B cell (primary cell): Measurements from ENCODE around the gene CRYBG2. TPM values are rescaled to one million over a fixed set of nuclear protein-coding genes. Genes with fewer than 3 reads are reported as not detected.
"Not testable (repeated sequence)": the region's sequence is repeated elsewhere in the genome, so short reads cannot be mapped to it uniquely, and the experiment has no call there.

ENCODE experiments used
- ATAC-seq: fragments of 200-7000 bp; cut with Tn5 transposase; one replicate; pipeline ENCODE4 v1.10.0; 2021; ENCODE audit warnings: low read depth, mild to moderate bottlenecking, moderate number of reproducible peaks, moderate library complexity
- CTCF ChIA-PET: fragments of 350-600 bp; sonication (Branson Sonifier 250); formaldehyde crosslinking; loops from one replicate; lab custom pipeline; 2021; ENCODE audit warnings: antibody characterized with exemption, inconsistent platforms; lab: Charles Lee
- POLR2A ChIA-PET: fragments of 350-600 bp; sonication (Branson Sonifier 250); formaldehyde crosslinking; loops from one replicate; lab custom pipeline; 2021; ENCODE audit warnings: antibody characterized with exemption; lab: Charles Lee
- DNase-seq: peaks from one replicate; pipeline ENCODE4 v3.0.0; 2013
- H2AFZ ChIP-seq: 2 replicates; pipeline ENCODE4 v1.6.1; 2012; ENCODE audit warnings: mild to moderate bottlenecking, low read depth, low read length; ENCODE audit not compliant: insufficient read depth, poor library complexity, severe bottlenecking
- H3K27ac ChIP-seq, 2 donors: 1 replicate in 1 of 2; 2 replicates in 1 of 2; pipeline ENCODE4 v1.5.1; 2012 to 2013; ENCODE audit warnings: low read length in 2 of 2, mild to moderate bottlenecking in 2 of 2, moderate library complexity in 1 of 2
- H3K27me3 ChIP-seq, 4 experiments: fragments of 200-600 bp in 1 of 4; sonication (generic) in 1 of 4; replicated peaks in 1 of 4; 1 replicate in 2 of 4; 2 replicates in 2 of 4; pipeline versions ENCODE4 v1.6.1 to v1.7.0; 2013 to 2016; ENCODE audit warnings: low read length in 3 of 4, mild to moderate bottlenecking in 2 of 4, mixed read lengths in 1 of 4, moderate library complexity in 1 of 4; ENCODE audit not compliant: insufficient read depth in 4 of 4, control insufficient read depth in 3 of 4; ENCODE audit errors: control extremely low read depth in 1 of 4
- H3K36me3 ChIP-seq, 2 experiments: replicated peaks in 1 of 2; 1 replicate in 1 of 2; 2 replicates in 1 of 2; pipeline versions ENCODE4 v1.6.1 to v1.7.1; 2013; ENCODE audit warnings: low read length in 1 of 2; ENCODE audit not compliant: insufficient read depth in 2 of 2, control insufficient read depth in 1 of 2; ENCODE audit errors: control extremely low read depth in 1 of 2, extremely low read depth in 1 of 2
- H3K4me1 ChIP-seq, 2 donors: fragments of 200-600 bp in 1 of 2; sonication (generic) in 1 of 2; 1 replicate in 1 of 2; 2 replicates in 1 of 2; pipeline versions ENCODE4 v1.5.1 to v1.6.1; 2013 to 2017; ENCODE audit warnings: low read length in 2 of 2; ENCODE audit not compliant: control insufficient read depth in 2 of 2, insufficient read depth in 2 of 2
- H3K4me2 ChIP-seq: replicated peaks from 2 replicates; pipeline ENCODE3; 2012; ENCODE audit warnings: mild to moderate bottlenecking, low read depth, low read length; ENCODE audit not compliant: poor library complexity, severe bottlenecking
- H3K4me3 ChIP-seq, 5 experiments: fragments of 200-600 bp in 1 of 5; sonication (generic) in 1 of 5; 1 replicate in 3 of 5; 2 replicates in 2 of 5; pipeline versions ENCODE4 v1.5.1 to v1.7.0; 2011 to 2016; ENCODE audit warnings: low read length in 4 of 5, mild to moderate bottlenecking in 4 of 5, low read depth in 2 of 5, control low read depth in 1 of 5, moderate library complexity in 1 of 5; ENCODE audit not compliant: insufficient read depth in 1 of 5; ENCODE audit errors: control extremely low read depth in 1 of 5, extremely low read depth in 1 of 5
- H3K79me2 ChIP-seq: fragments of 200-600 bp; sonication (generic); one replicate; pipeline ENCODE4 v1.6.0; 2016; ENCODE audit warnings: low read length; ENCODE audit not compliant: control insufficient read depth, insufficient read depth
- H3K9ac ChIP-seq: fragments of 200-600 bp; sonication (generic); 2 replicates; pipeline ENCODE4 v1.6.1; 2017; ENCODE audit warnings: mild to moderate bottlenecking, low read length, moderate library complexity
- H3K9me3 ChIP-seq, 3 donors: one replicate each; pipeline versions ENCODE4 v1.6.1 to v1.7.1; 2013; ENCODE audit warnings: low read length in 2 of 3; ENCODE audit not compliant: control insufficient read depth in 2 of 3, insufficient read depth in 1 of 3; ENCODE audit errors: control extremely low read depth in 1 of 3
- H4K20me1 ChIP-seq: 2 replicates; pipeline ENCODE4 v1.6.0; 2012; ENCODE audit warnings: mild to moderate bottlenecking, low read length; ENCODE audit not compliant: insufficient read depth, control insufficient read depth, poor library complexity, severe bottlenecking
- H3K27ac Mint-ChIP-seq: one replicate; pipeline ENCODE4 v1.8.0; 2021; ENCODE audit warnings: mixed read lengths
- H3K27me3 Mint-ChIP-seq: one replicate; pipeline ENCODE4 v1.8.0; 2021; ENCODE audit warnings: mixed read lengths
- H3K4me1 Mint-ChIP-seq: one replicate; pipeline ENCODE4 v1.8.0; 2021; ENCODE audit warnings: mixed read lengths
- H3K4me3 Mint-ChIP-seq: one replicate; pipeline ENCODE4 v1.8.0; 2021; ENCODE audit warnings: mixed read lengths
- H3K9me3 Mint-ChIP-seq: one replicate; pipeline ENCODE4 v1.8.0; 2022; ENCODE audit warnings: mixed read lengths; ENCODE audit not compliant: insufficient read depth
- CTCF ChIP-seq: fragments of 200-600 bp; IDR thresholded peaks from one replicate; pipeline ENCODE4 v1.8.0; 2022; ENCODE audit warnings: antibody characterized with exemption, mild to moderate bottlenecking
- EZH2 ChIP-seq: IDR thresholded peaks from 2 replicates; pipeline ENCODE4 v1.6.1; 2012; ENCODE audit warnings: borderline replicate concordance, low read depth, mild to moderate bottlenecking, moderate library complexity, low read length; ENCODE audit not compliant: insufficient read depth, poor library complexity, severe bottlenecking
- WGBS: methylation state at CpG from one replicate; pipeline ENCODE4 v1.1.5; 2013; ENCODE audit warnings: missing lambda C conversion rate; ENCODE audit not compliant: insufficient coverage; 5-methylcytosine and 5-hydroxymethylcytosine counted together
- intact Hi-C: fragments of 100-400 bp; cut with micrococcal nuclease; formaldehyde crosslinking; loops from one replicate; pipeline ENCODE4 v1.10.0; 2022
- polyA plus RNA-seq: library from polyadenylated mRNA; depleted of rRNA; stranded (reverse); fragments of >200 nt; gene quantifications from 2 replicates; pipeline ENCODE4 v1.2.3, GENCODE V29; 2012
- total RNA-seq, 2 donors: library from RNA; stranded (reverse); fragments of 120-200 nt in 1 of 2; gene quantifications; 1 replicate in 1 of 2; 2 replicates in 1 of 2; pipeline versions ENCODE4 v1.2.3 to v1.2.4, GENCODE V29; 2013 to 2022

Gene CRYBG2
- total and polyA plus RNA-seq, 2 donors (not counting 1 experiment from before 2014, with no cell fraction given) = 3.3 to 5.3 TPM

GRCh38 chr1:26388791-26389445 lies 35.0 kb upstream of the CRYBG2 start:
- Histone ChIP-seq H3K36me3 (no peaks in the 10 kb centered on the region), H2AFZ (no peak overlapping the region), H3K4me1 (no peaks in the 10 kb centered on the region), H3K9ac (no peak overlapping the region), H4K20me1 (no peaks in the 10 kb centered on the region), H3K9me3 (no peaks in the 10 kb centered on the region), H3K4me3 (no peak overlapping the region), H3K79me2 (no peaks in the 10 kb centered on the region), H3K4me2 (no peak overlapping the region), H3K27me3 (peaks cover 0 to 3% (median 1%) of the 10 kb centered on the region in 4 experiments), H3K27ac (no peak overlapping the region)
- no peak for ATAC-seq
- Mint-ChIP-seq H3K27ac (no peak overlapping the region), H3K4me3 (no peak overlapping the region), H3K27me3 (peaks cover 24% of the 10 kb centered on the region), H3K4me1 (peaks cover 2% of the 10 kb centered on the region), H3K9me3 (no peaks in the 10 kb centered on the region)
- intact Hi-C loops = no loop called here
- WGBS = 87% methylated on average over 7 of the region's 7 CpGs
- TF ChIP-seq CTCF (no peak), EZH2 (no peak)
- ChIA-PET CTCF (no interaction called here), POLR2A (no interaction called here)
- DNase-seq = no peak

GRCh38 chr1:26387447-26387846 lies 33.5 kb upstream of the CRYBG2 start:
- no peak for ATAC-seq
- H3K4me3 ChIP-seq = no peak overlapping the region
- H3K9me3 ChIP-seq = no peaks in the 10 kb centered on the region
- Mint-ChIP-seq H3K27ac (no peak overlapping the region), H3K27me3 (peaks cover 19% of the 10 kb centered on the region), H3K4me3 (no peak overlapping the region), H3K9me3 (no peaks in the 10 kb centered on the region), H3K4me1 (peaks cover 2% of the 10 kb centered on the region)
- H2AFZ ChIP-seq = no peak overlapping the region
- no peaks in the 10 kb centered on the region for H3K4me1 ChIP-seq
- H3K9ac ChIP-seq = no peak overlapping the region
- ChIA-PET POLR2A (no interaction called here), CTCF (no interaction called here)
- no peak overlapping the region for H3K4me2 ChIP-seq
- peaks cover 0 to 3% (median under 1%) of the 10 kb centered on the region in 4 experiments for H3K27me3 ChIP-seq
- H4K20me1 ChIP-seq = no peaks in the 10 kb centered on the region
- H3K27ac ChIP-seq = no peak overlapping the region
- H3K79me2 ChIP-seq = no peaks in the 10 kb centered on the region
- DNase-seq = no peak
- 100% methylated on average over 2 of the region's 7 CpGs for whole genome bisulfite sequencing
- H3K36me3 ChIP-seq = no peaks in the 10 kb centered on the region
- TF ChIP-seq EZH2 (no peak), CTCF (no peak)
- intact Hi-C loops = no loop called here

- 86% methylated on average over 1 of the region's 3 CpGs for WGBS
- H2AFZ ChIP-seq, H4K20me1 ChIP-seq, H3K27me3 ChIP-seq, POLR2A ChIA-PET, H3K9me3 Mint-ChIP-seq, H3K27ac ChIP-seq, H3K36me3 ChIP-seq, H3K4me3 ChIP-seq, H3K79me2 ChIP-seq, CTCF ChIA-PET, H3K27ac Mint-ChIP-seq, H3K4me1 Mint-ChIP-seq, H3K4me1 ChIP-seq, H3K9ac ChIP-seq, H3K4me2 ChIP-seq, intact Hi-C loops, H3K9me3 ChIP-seq, DNase-seq, ATAC-seq, H3K4me3 Mint-ChIP-seq: not testable (repeated sequence)
- peaks cover 16% of the 10 kb centered on the region for H3K27me3 Mint-ChIP-seq
Observed at GRCh38 chr1:26385063-26385462, 31.1 kb upstream of the CRYBG2 start.
